ENCODE data around the gene EEFSEC.

Gene EEFSEC

GRCh38 chr3:128221328-128221727 lies 68.0 kb downstream of the EEFSEC start:
- DNase-seq, result no peak

GRCh38 chr3:128222796-128223385 lies 69.6 kb downstream of the EEFSEC start:
- DNase-seq, result no peak

- DNase-seq, result no peak
Observed at GRCh38 chr3:128226186-128226725, 73.0 kb downstream of the EEFSEC start.

DNA sequence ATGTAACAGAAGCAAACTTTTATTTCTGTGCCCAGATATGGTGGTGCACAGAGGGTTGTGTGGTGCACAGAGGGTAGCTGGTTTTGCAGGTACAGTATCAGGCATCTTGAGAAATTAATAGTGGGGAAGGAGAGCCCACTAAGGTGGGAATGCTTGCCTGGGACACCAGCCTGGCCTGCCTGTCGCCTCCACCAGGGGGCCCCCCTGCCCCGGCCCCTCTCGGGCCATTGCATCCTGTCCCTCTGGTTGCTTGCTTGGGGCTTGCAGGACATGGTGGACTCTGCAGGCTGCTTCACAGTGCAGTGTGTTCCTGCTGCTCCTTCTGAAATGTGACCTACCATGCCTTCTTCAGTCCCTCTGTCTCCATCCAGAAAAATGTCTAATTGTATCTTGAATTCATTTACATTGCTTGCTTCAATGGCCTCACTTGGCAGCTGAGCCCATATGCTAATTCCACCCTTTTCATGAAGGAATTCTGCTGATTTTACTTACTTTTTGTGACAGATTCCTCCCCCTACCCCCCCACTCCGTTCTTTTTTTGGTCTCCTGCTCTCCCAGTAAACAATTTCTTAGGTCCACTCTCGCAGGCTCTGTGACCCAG lies 73.6 kb downstream of the EEFSEC start:
- DNase-seq, result peak; percentile 7

- DNase-seq, result no peak
Observed at GRCh38 chr3:128227507-128227906, 74.2 kb downstream of the EEFSEC start.

GRCh38 chr3:128228366-128228910 lies 75.2 kb downstream of the EEFSEC start:
- DNase-seq, result no peak

GRCh38 chr3:128229106-128229857 lies 76.0 kb downstream of the EEFSEC start:
- DNase-seq, result no peak

DNA sequence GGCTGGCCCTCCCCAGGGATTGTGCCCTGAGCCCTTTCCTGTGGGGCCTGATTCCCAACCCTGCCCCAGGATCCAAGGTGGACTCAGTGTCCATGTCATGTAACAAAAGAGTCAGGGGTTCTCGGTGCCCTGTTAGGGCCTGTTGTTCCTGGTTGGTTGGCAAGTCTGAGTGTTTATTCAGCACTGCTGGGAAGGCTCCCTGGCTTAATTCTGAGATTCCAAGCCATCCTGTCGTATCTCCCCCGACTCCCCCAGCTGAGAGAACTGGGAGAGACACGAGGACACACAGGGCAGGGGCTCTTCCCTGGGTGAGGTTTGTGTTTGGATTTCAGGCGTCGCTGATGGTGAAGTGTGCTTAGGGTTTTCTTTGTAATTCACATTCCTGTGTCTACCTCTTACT lies 78.3 kb downstream of the EEFSEC start:
- DNase-seq, result no peak

DNA sequence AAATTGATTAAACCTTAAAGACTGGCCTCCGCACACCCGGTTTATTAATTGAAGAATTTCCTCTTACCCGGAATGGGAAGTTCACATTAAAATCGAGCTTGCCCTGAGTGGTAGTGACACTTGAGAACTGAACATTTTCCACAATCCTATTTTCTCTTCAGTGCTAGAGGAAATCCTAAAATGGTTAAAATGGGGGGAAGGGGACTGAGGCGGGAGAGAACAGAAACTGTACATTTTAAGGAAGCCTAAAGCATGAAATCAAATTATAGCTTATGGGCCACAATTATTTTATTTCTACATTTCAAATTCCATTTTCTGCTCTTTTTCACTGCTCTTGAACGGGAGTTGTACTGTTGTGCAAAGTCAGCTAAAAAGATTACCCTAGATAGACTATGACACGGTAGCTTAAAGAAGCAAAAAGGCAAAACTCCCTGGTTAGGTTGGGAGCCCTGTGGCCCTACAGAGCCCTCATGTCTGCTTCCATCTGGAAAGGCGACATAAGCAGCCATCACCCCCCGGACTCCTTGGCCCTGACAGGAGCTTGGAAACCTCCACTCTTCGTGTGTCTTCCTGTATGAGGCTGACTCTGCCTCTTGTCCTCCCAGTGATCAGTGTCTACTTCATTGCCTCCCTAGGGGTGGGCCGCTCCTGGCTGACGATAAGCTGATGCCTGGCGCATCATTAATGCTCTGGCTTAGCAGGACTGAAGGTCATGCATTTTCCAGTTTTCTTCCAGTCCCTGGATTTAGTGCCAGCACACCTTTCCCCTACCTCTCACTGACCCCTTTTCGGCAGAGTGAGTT lies 79.3 kb downstream of the EEFSEC start:
- DNase-seq, result no peak

GRCh38 chr3:128235207-128235926 lies 82.1 kb downstream of the EEFSEC start:
- no peak for DNase-seq

GRCh38 chr3:128236657-128237056 lies 83.4 kb downstream of the EEFSEC start:
- no peak for DNase-seq

- DNase-seq, result no peak
Observed at GRCh38 chr3:128237348-128238183, 84.3 kb downstream of the EEFSEC start.

DNA sequence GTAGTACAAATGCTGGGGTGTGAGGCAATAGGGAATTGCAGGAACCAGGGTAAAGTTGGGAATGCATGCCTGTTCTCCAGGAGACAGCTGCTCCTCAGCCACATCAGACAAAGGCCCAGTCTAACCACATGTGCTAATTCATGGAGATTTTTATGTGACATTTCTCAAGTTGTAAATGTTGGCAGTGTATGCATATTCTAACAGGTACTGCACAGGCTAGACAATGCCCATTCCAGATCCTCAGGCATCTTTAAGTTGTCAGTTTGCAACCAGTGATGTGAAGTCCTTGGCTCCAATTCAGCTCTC lies 84.9 kb downstream of the EEFSEC start:
- no peak for DNase-seq

DNA sequence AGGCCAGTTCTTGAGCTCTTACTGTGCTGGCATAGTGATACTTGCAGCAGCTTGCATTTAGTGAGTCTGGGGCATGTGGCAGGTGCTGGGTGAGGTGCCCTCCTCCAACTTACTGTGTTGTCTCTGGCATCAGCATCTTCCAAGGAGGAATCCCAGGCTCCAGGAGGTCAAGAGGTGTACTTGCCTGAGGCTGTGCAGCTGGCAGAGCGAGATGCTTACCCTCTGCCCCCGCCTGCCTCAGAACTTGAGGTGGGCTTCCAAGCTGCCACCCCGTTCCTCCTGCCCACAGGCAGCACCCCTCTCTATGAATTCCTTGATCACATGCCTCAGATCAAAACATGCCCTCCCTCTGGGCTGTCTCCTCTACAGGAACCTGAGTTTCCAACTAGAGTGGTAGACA lies 86.0 kb downstream of the EEFSEC start:
- no peak for DNase-seq

GRCh38 chr3:128240232-128240631 lies 87.0 kb downstream of the EEFSEC start:
- DNase-seq, result no peak

DNA sequence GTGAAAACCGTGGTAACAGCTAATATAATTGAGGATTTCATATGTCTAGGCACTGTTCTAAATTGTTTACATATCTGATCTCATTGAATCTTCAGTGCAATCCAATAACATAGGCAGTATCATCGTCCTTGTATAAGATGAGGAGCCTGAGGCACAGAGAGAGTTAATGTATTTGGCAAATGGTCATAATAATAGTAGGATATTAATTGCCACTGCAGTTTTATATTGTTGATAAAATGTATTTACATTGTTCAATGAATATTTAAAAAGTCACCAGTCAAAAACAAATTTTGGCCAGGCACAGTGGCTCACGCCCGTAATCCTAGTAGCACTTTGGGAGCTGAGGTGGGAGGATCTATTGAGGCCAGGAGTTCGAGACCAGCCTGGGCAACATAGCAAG lies 88.5 kb downstream of the EEFSEC start:
- no peak for DNase-seq

GRCh38 chr3:128242818-128243601 lies 89.7 kb downstream of the EEFSEC start:
- DNase-seq, result peak; percentile 11

GRCh38 chr3:128243602-128244504 lies 90.6 kb downstream of the EEFSEC start:
- DNase-seq, result no peak

DNA sequence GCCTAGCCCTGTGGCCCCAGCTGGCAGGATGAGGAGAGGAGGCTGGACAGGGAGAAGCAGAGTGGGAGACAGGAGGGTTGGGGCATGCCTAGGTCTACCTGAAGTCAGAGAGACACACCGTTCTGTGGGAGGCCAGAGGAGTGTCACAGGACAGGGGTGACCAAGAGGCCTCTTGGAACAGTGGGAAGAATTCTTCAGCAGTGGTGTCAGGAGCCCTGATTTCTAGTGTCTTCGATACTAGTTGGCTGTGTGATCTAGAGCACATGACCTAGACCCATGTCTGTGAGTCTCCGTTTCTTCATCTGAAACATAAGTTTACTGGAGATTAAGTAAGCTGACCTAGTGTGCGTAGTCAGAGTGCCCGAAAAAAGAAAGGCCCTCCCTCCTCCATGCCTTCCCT lies 92.2 kb downstream of the EEFSEC start:
- no peak for DNase-seq
